PC-3 (cell line): ENCODE data around the gene USP28.

Source experiments
- EZH2 ChIP-seq: fragments of 300-600 bp; sonication (generic); IDR thresholded peaks from one replicate; pipeline ENCODE4 v1.6.1; 2017; ENCODE audit warnings: antibody characterized with exemption, mild to moderate bottlenecking, low read length; ENCODE audit not compliant: unreplicated experiment
- EZH2phosphoT487 ChIP-seq: fragments of 300-600 bp; sonication (generic); IDR thresholded peaks from 2 replicates; pipeline ENCODE4 v1.6.1; 2018; ENCODE audit warnings: mild to moderate bottlenecking, antibody characterized with exemption, low read length, borderline replicate concordance
- TF ChIP-seq, protein P1 (sequence below): fragments of 300-600 bp; sonication (generic); conservative IDR thresholded peaks from 2 replicates; pipeline ENCODE4 v1.5.1; 2017; ENCODE audit warnings: antibody characterized with exemption, low read depth, mild to moderate bottlenecking, low read length

- TF ChIP-seq, protein P1, sequence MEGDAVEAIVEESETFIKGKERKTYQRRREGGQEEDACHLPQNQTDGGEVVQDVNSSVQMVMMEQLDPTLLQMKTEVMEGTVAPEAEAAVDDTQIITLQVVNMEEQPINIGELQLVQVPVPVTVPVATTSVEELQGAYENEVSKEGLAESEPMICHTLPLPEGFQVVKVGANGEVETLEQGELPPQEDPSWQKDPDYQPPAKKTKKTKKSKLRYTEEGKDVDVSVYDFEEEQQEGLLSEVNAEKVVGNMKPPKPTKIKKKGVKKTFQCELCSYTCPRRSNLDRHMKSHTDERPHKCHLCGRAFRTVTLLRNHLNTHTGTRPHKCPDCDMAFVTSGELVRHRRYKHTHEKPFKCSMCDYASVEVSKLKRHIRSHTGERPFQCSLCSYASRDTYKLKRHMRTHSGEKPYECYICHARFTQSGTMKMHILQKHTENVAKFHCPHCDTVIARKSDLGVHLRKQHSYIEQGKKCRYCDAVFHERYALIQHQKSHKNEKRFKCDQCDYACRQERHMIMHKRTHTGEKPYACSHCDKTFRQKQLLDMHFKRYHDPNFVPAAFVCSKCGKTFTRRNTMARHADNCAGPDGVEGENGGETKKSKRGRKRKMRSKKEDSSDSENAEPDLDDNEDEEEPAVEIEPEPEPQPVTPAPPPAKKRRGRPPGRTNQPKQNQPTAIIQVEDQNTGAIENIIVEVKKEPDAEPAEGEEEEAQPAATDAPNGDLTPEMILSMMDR, result no peak
- TF ChIP-seq EZH2 (no peak), EZH2phosphoT487 (no peak)
These were observed 1.7 kb upstream of the USP28 start for GRCh38 chr11:113876798-113877669.
